PC-9 (cell line): ENCODE results near the gene RHAG. TPM values are rescaled to one million over a fixed set of nuclear protein-coding genes. Genes with fewer than 3 reads are reported as not detected.
"Not testable (repeated sequence)": the region's sequence is repeated elsewhere in the genome, so short reads cannot be mapped to it uniquely, and the experiment has no call there.

Source experiments
- BruUV-seq: library from RNA; stranded (reverse); fragments of 400-500 nt; replicated peaks from 2 replicates; lab custom pipeline; 2021; lab: Mats Ljungman, UMichigan
- CTCF ChIA-PET: fragments of 300-600 bp; sonication (Branson Sonifier 250); formaldehyde crosslinking; loops from one replicate; lab custom pipeline; 2022; ENCODE audit warnings: antibody characterized with exemption; lab: Charles Lee
- POLR2A ChIA-PET: fragments of 300-600 bp; sonication (Branson Sonifier 250); formaldehyde crosslinking; loops from one replicate; lab custom pipeline; 2022; ENCODE audit warnings: antibody characterized with exemption; ENCODE audit not compliant: unreplicated experiment; lab: Charles Lee
- DNase-seq, 2 experiments: peaks; one replicate each; pipeline versions ENCODE4 v3.0.0 to v3.0.0-alpha.2; 2015 to 2022; ENCODE audit warnings: mixed read lengths in 1 of 2
- H2AFZ ChIP-seq: fragments of 200-600 bp; sonication (generic); 2 replicates; pipeline ENCODE4 v1.8.1; 2017; ENCODE audit warnings: antibody characterized with exemption
- H3F3A ChIP-seq: fragments of 200-600 bp; sonication (generic); 2 replicates; pipeline ENCODE4 v1.8.1; 2017; ENCODE audit warnings: antibody characterized with exemption, mild to moderate bottlenecking, low read depth; ENCODE audit not compliant: insufficient read depth
- H3K27ac ChIP-seq: fragments of 200-600 bp; sonication (generic); 2 replicates; pipeline ENCODE4 v1.6.1; 2016; ENCODE audit warnings: mixed run types
- H3K27me3 ChIP-seq: fragments of 200-600 bp; sonication (generic); 2 replicates; pipeline ENCODE4 v1.6.1; 2016; ENCODE audit warnings: low read depth, mixed run types; ENCODE audit not compliant: insufficient read depth
- H3K36me3 ChIP-seq: fragments of 200-600 bp; sonication (generic); 2 replicates; pipeline ENCODE4 v1.6.1; 2016; ENCODE audit warnings: low read depth, mixed run types
- H3K4me1 ChIP-seq: fragments of 200-600 bp; sonication (generic); replicated peaks from 2 replicates; pipeline ENCODE4 v1.6.1; 2016; ENCODE audit warnings: mixed run types; ENCODE audit not compliant: insufficient read depth
- H3K4me2 ChIP-seq: fragments of 200-600 bp; sonication (generic); 2 replicates; pipeline ENCODE4 v1.6.1; 2017; ENCODE audit warnings: mixed run types
- H3K4me3 ChIP-seq: fragments of 200-600 bp; sonication (generic); 2 replicates; pipeline ENCODE4 v1.6.1; 2016; ENCODE audit warnings: mixed run types
- H3K79me2 ChIP-seq: fragments of 200-600 bp; sonication (generic); 2 replicates; pipeline ENCODE4 v1.6.1; 2017; ENCODE audit warnings: low read depth, mixed run types
- H3K9me2 ChIP-seq: fragments of 200-600 bp; sonication (generic); 2 replicates; pipeline ENCODE4 v1.8.1; 2017; ENCODE audit warnings: mild to moderate bottlenecking; ENCODE audit not compliant: insufficient read depth
- H3K9me3 ChIP-seq: fragments of 200-600 bp; sonication (generic); 2 replicates; pipeline ENCODE4 v1.8.1; 2016; ENCODE audit warnings: low read depth; ENCODE audit not compliant: insufficient read depth
- H4K20me1 ChIP-seq: fragments of 200-600 bp; sonication (generic); 2 replicates; pipeline ENCODE4 v1.8.1; 2017; ENCODE audit not compliant: insufficient read depth
- EZH2 ChIP-seq: fragments of 200-600 bp; sonication (generic); IDR thresholded peaks from 2 replicates; pipeline ENCODE4 v1.8.0; 2017; ENCODE audit warnings: antibody characterized with exemption, low read depth
- intact Hi-C: fragments of 100-400 bp; cut with micrococcal nuclease; formaldehyde crosslinking; loops from one replicate; pipeline ENCODE4 v1.10.0; 2022; ENCODE audit not compliant: unreplicated experiment
- total RNA-seq: library from RNA; stranded (reverse); gene quantifications from 2 replicates; pipeline ENCODE4 v1.2.3, GENCODE V29; 2021
- TF ChIP-seq, protein P1 (sequence below): fragments of 200-600 bp; sonication (generic); conservative IDR thresholded peaks from 2 replicates; pipeline ENCODE4 v1.6.1; 2017; ENCODE audit warnings: mixed run types, antibody characterized with exemption, mild to moderate bottlenecking, moderate library complexity

RHAG gene
- total RNA-seq, 1 experiment from 2014 or later, result not detected

DNA sequence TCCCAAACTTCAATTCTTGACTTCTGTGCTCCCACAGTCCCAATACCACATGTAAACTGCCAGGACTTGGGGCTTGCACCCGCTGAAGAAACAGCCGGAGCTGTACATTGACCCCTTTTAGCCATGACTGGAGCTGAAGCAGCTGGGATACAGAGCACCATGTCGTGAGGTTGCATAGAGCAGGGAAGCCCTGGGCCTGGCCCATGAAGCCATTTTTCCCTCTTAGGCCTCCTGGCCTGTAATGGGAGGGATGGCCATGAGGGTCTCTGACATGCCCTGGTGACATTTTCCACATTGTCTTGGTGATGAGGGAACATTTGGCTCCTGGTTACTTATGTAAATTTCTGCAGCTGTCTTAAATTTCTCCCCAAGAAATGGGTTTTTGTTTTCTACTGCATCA lies 9.8 kb downstream of the RHAG start:
- DNase-seq, result no peak
- H3K36me3 ChIP-seq, result no peaks in the 10 kb centered on the region
- no peaks in the 10 kb centered on the region for H4K20me1 ChIP-seq
- intact Hi-C loops, result loop anchor here (10.0 kb wide), 1 partner anchor 388 kb away; no protein-coding TSS in a partner anchor
- H3K4me1 ChIP-seq, result no peaks in the 10 kb centered on the region
- no peaks in the 10 kb centered on the region for H3K79me2 ChIP-seq
- H3K27ac ChIP-seq, result no peak overlapping the region
- H2AFZ ChIP-seq, result no peak overlapping the region
- H3K4me3 ChIP-seq, result no peak overlapping the region
- no TSS peak for BruUV-seq
- H3K27me3 ChIP-seq, result no peaks in the 10 kb centered on the region
- H3K9me3 ChIP-seq, result no peaks in the 10 kb centered on the region
- CTCF ChIA-PET, result no interaction called here
- no peak overlapping the region for H3K4me2 ChIP-seq
- POLR2A ChIA-PET, result no interaction called here
- H3K9me2 ChIP-seq, result no peaks in the 10 kb centered on the region
- TF ChIP-seq EZH2, result no peak
- TF ChIP-seq, protein P1, sequence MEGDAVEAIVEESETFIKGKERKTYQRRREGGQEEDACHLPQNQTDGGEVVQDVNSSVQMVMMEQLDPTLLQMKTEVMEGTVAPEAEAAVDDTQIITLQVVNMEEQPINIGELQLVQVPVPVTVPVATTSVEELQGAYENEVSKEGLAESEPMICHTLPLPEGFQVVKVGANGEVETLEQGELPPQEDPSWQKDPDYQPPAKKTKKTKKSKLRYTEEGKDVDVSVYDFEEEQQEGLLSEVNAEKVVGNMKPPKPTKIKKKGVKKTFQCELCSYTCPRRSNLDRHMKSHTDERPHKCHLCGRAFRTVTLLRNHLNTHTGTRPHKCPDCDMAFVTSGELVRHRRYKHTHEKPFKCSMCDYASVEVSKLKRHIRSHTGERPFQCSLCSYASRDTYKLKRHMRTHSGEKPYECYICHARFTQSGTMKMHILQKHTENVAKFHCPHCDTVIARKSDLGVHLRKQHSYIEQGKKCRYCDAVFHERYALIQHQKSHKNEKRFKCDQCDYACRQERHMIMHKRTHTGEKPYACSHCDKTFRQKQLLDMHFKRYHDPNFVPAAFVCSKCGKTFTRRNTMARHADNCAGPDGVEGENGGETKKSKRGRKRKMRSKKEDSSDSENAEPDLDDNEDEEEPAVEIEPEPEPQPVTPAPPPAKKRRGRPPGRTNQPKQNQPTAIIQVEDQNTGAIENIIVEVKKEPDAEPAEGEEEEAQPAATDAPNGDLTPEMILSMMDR, result no peak
- H3F3A ChIP-seq, result no peaks in the 10 kb centered on the region

DNA sequence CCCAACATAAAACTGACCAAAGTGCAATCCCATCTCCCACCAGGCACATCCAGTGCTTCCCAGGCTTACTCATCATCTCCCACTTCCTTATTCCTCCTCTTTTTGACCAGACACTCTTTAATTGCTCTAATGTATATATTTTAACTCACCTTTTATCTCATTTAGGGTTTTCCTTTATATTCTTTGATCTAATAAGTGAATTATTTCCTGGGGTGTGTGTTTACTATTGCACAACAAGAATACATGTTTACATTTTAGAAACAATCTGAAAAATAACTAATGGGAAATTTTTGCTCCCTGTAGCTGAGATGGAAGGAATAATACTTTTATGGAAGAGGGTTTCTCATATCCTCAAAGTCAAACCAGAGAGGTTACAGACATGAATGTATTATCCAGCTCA lies 18.4 kb downstream of the RHAG start:
- H3K27ac ChIP-seq, result no peak overlapping the region
- no peaks in the 10 kb centered on the region for H3K9me3 ChIP-seq
- no peaks in the 10 kb centered on the region for H3K36me3 ChIP-seq
- TF ChIP-seq EZH2, result no peak
- TF ChIP-seq, protein P1, result no peak
- H3K9me2 ChIP-seq, result no peaks in the 10 kb centered on the region
- no peak overlapping the region for H3K4me3 ChIP-seq
- no peaks in the 10 kb centered on the region for H4K20me1 ChIP-seq
- no peaks in the 10 kb centered on the region for H3F3A ChIP-seq
- POLR2A ChIA-PET, result no interaction called here
- no peak overlapping the region for H2AFZ ChIP-seq
- CTCF ChIA-PET, result no interaction called here
- no peaks in the 10 kb centered on the region for H3K79me2 ChIP-seq
- intact Hi-C loops, result no loop called here
- H3K27me3 ChIP-seq, result no peaks in the 10 kb centered on the region
- no TSS peak for BruUV-seq
- no peak for DNase-seq
- no peaks in the 10 kb centered on the region for H3K4me1 ChIP-seq
- no peak overlapping the region for H3K4me2 ChIP-seq

DNA sequence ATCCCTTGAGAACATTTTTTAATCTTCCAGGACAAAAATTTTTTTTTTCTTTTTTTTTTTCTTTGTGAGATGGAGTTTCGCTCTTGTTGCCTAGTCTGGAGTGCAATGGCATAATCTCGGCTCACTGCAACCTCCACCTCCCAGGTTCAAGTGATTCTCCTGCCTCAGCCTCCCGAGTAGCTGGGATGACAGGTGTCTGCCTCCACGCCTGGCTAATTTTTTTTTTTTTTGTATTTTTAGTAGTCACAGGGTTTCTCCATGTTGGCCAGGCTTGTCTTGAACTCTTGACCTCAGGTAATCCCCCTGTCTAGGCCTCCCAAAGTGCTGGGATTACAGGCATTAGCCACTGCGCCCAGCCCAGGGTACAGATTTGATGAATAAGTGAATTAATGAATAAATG lies 22.5 kb downstream of the RHAG start:
- H3K9me2 ChIP-seq, H3K4me2 ChIP-seq, H3K36me3 ChIP-seq, H2AFZ ChIP-seq, CTCF ChIA-PET, H3K79me2 ChIP-seq, H3K9me3 ChIP-seq, DNase-seq, H3K27me3 ChIP-seq, BruUV-seq, intact Hi-C loops, H3F3A ChIP-seq, H3K4me3 ChIP-seq, H4K20me1 ChIP-seq, H3K4me1 ChIP-seq, H3K27ac ChIP-seq, POLR2A ChIA-PET: not testable (repeated sequence)

DNA sequence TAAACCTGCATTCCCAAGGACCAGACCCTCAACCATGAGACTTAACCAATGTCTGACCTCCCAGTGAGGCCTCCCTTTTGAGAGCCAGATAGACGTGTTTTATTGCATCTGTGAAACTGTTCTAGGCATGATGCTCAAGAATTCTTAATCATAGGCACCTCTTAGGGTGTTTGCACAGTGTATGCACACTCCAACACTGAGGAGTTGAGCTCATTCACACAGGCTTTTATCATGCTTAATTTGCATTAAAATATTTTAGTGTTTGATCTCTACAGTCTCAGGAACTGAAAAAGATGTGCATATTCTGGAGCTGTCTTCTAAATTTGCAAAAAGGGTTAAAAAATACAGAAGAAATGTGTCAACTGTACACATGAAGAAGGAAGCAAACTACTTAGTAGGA lies 27.4 kb downstream of the RHAG start:
- no peak for DNase-seq
- Histone ChIP-seq H3K4me2 (no peak overlapping the region), H3K27me3 (no peaks in the 10 kb centered on the region), H4K20me1 (no peaks in the 10 kb centered on the region), H3K27ac (no peak overlapping the region), H3K36me3 (no peaks in the 10 kb centered on the region), H3K4me1 (no peaks in the 10 kb centered on the region), H3K9me3 (no peaks in the 10 kb centered on the region), H3K9me2 (no peaks in the 10 kb centered on the region), H3K79me2 (no peaks in the 10 kb centered on the region), H3K4me3 (no peak overlapping the region), H2AFZ (no peak overlapping the region), H3F3A (no peaks in the 10 kb centered on the region)
- POLR2A ChIA-PET, result no interaction called here
- intact Hi-C loops, result loop anchor here (5.0 kb wide), 1 partner anchor 147 kb away; the partner anchor contains the start of genes CENPQ and MMUT
- TF ChIP-seq, protein P1, result no peak
- TF ChIP-seq EZH2, result no peak
- CTCF ChIA-PET, result no interaction called here
- no TSS peak for BruUV-seq

DNA sequence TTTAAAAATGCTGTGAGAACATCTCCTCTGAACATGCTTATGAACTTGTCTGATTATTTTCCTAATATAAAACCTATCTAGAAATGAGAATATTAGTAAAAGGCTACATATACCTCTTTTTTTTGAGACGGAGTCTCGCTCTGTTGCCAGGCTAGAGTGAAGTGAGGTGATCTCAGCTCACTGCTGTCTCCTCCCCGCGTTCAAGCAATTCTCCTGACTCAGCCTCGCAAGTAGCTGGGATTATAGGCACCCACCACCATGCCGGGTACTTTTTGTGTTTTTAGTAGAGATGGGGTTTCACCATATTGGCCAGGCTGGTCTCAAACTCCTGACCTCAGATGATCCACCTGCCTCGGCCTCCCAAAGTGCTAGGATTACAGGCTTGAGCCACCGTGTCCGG lies 28.4 kb downstream of the RHAG start:
- H3K27ac ChIP-seq, H3K27me3 ChIP-seq, H3F3A ChIP-seq, CTCF ChIA-PET, H3K36me3 ChIP-seq, H3K4me1 ChIP-seq, H2AFZ ChIP-seq, H3K9me3 ChIP-seq, H3K4me3 ChIP-seq, POLR2A ChIA-PET, BruUV-seq, H3K79me2 ChIP-seq, H4K20me1 ChIP-seq, H3K4me2 ChIP-seq, H3K9me2 ChIP-seq, DNase-seq: not testable (repeated sequence)
- intact Hi-C loops, result loop anchor here (5.0 kb wide), 1 partner anchor 146 kb away; the partner anchor contains the start of genes CENPQ and MMUT
